ENCODE measurements around the gene RCAN1.
"Not testable (repeated sequence)": the region's sequence is repeated elsewhere in the genome, so short reads cannot be mapped to it uniquely, and the experiment has no call there.

RCAN1 gene

DNA sequence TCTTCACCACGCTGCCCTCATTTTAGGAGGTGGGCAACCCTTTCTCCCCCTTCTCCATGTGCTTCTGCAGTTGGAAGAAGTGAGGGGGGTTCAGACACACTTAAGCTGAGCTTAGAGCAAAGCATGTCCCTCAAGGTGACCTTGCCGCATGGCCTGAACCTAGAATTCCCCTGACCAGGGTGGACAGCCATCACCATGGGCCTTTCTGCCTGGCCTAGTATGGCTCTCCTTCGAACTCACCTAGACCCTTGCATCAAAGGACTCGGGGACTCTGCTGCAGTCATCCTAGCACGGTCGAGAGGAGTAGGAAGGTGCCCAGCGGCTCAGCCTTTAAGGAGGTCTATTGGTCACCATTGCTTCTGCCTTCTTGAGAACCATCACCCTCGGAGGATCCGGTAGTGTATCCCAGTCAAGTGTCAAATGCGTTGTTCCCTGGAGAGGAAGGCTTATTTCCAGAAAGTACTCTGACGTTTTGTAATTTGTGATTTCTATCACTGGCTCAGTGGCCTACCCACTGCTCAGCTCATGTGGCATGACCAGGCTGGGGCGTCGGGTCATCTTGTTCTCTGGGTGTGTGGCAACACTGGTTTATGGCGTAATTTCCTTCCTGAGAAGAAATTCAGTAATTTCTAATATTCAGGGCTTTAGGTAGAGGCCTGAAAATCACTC lies 103.0 kb downstream of the RCAN1 start, which contains the start of gene KCNE1:
KCNE1 (minus strand) TSS at position 424 of the 669 bp plus-strand sequence. CDS start 62,576 bp downstream, outside the sequence.
- DNase-seq, result no peak

GRCh38 chr21:34511181-34511580 lies 103.7 kb downstream of the RCAN1 start:
- no peak for DNase-seq

GRCh38 chr21:34510148-34511142 lies 104.5 kb downstream of the RCAN1 start:
- no peak for DNase-seq

- DNase-seq, result no peak
These were observed 105.8 kb downstream of the RCAN1 start for GRCh38 chr21:34509151-34509550.

GRCh38 chr21:34504595-34504994 lies 110.3 kb downstream of the RCAN1 start:
- no peak for DNase-seq

DNA sequence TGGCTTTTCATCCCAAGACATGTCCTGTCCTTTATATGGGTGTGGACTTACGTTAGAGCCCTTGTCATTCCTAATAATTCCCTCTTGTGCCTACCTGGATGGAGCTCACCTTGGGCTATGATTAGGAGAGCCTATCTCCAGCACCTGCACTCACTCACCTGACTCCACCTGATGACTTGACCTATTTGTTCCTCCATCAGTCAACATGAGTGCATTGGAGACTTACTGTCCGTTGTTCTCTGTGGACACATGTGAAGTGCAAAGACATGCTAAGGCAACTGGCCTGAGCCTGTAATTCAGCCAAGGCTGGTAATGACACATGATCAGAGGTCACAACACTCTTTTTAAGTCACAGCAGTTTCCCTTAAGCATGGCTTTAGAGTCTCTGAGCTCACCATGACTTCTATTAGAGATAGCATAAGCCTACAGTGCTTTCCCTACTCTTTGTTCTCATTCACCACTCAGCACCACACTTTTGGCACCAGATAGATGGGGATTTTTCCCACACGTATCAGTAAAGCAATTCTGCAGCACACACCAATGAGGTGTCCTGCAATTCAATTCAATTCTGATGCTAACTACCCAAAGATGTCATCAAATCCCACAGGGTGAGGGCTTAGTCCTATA lies 112.3 kb downstream of the RCAN1 start:
- no peak for DNase-seq

GRCh38 chr21:34501716-34502115 lies 113.2 kb downstream of the RCAN1 start:
- no peak for DNase-seq

GRCh38 chr21:34500191-34500590 lies 114.7 kb downstream of the RCAN1 start:
- no peak for DNase-seq

DNA sequence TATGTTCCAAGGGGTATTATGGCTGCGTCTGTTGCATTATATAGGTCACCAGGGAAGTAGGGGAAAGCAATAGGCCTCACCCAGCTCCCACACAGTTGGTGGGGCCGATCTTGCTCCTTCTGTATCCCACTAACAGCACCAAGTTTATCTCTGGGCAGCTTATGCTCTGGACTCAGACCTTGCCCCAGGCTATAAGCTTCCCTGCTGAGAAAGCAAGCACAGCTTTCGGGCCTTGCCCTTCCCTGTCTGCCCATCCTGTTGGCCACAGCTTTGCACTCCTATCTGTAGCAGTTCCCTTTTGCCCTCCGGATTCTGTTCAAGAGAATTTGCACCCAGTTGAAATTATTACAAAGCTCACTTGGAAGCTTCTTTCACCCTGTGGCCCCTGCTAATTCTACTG lies 115.8 kb downstream of the RCAN1 start:
- no peak for DNase-seq

DNA sequence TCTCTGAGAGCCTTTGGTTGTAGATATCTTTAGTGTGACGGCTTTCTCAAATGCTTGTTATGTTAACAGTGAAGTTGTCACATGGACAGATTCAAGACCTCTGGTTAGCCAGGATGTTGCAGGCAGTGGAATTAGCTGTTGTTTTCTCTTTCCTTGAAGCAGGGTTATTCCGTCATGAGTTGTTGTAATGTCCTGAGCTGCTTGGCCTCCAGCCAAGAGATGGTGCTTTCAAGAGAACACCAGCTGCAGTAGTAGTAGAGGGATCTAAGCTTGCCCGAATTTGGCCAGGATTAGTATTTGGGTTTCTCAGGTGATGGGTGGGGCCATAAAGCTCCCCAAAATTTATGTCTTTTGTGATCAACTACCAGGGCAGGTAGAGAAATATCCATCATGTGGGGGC lies 116.3 kb downstream of the RCAN1 start:
- DNase-seq, result no peak

GRCh38 chr21:34483854-34484253 lies 131.1 kb downstream of the RCAN1 start:
- not testable (repeated sequence) for DNase-seq

- not testable (repeated sequence) for DNase-seq
These were observed 131.5 kb downstream of the RCAN1 start for GRCh38 chr21:34483435-34483834.

- DNase-seq, result not testable (repeated sequence)
These were observed 147.6 kb downstream of the RCAN1 start for GRCh38 chr21:34467333-34467732.

Data from NCI-H187 treated with DMSO at 0.1 percent for 48 hours (cell line).